Fibroblast of mammary gland (primary cell): ENCODE data around the gene HS3ST3A1.

ENCODE experiments used
- DNase-seq: peaks from one replicate; pipeline ENCODE4 v3.0.0-alpha.2; 2010; ENCODE audit warnings: low read depth
- H3K4me3 ChIP-seq: 2 replicates; pipeline ENCODE4 v1.5.1; 2011; ENCODE audit warnings: low read depth, mild to moderate bottlenecking, low read length, moderate library complexity; ENCODE audit not compliant: control insufficient read depth
- TF ChIP-seq, protein P1 (sequence below): conservative IDR thresholded peaks from 2 replicates; pipeline ENCODE4 v1.5.1; 2011; ENCODE audit warnings: low read depth, low read length, inconsistent platforms; ENCODE audit not compliant: control insufficient read depth, insufficient read depth

Gene HS3ST3A1

GRCh38 chr17:13601776-13602551, at the start of gene HS3ST3A1:
Gene HS3ST3A1, minus strand, starts transcription at chr17:13601929. Its CDS starts 800 bp downstream, at chr17:13601129.
- H3K4me3 ChIP-seq, result peak within 1 kb of the TSS; percentile 90
- TF ChIP-seq, protein P1, sequence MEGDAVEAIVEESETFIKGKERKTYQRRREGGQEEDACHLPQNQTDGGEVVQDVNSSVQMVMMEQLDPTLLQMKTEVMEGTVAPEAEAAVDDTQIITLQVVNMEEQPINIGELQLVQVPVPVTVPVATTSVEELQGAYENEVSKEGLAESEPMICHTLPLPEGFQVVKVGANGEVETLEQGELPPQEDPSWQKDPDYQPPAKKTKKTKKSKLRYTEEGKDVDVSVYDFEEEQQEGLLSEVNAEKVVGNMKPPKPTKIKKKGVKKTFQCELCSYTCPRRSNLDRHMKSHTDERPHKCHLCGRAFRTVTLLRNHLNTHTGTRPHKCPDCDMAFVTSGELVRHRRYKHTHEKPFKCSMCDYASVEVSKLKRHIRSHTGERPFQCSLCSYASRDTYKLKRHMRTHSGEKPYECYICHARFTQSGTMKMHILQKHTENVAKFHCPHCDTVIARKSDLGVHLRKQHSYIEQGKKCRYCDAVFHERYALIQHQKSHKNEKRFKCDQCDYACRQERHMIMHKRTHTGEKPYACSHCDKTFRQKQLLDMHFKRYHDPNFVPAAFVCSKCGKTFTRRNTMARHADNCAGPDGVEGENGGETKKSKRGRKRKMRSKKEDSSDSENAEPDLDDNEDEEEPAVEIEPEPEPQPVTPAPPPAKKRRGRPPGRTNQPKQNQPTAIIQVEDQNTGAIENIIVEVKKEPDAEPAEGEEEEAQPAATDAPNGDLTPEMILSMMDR, result no peak
- peak; percentile 84 for DNase-seq

DNA sequence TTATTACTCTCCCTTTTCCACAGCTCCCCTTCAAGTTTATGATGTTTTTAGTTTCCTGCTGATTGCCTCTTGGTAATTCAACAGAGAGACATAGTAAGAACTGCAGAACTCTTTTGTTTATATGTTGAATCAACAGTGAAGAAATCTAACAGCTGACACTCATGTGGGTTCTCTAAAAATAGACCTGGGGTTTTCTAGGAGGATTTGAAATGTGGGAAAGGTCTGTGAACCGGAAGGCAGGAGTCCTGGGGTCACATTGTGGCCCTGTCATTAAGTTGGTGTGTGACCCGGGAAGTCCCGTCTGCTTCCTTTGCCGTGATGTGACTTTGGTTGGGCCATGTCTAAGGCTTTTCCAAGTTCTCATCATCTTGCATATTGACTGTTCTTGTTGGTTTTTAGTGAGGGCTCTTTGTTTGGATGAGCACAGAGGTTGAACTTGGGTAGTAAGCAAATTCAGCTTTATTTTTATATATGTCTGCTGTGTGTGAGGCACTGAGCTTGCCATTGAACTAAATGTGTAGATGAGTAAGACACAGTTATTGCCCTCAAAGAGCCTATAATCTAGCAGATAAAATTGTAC, 48.5 kb upstream of the HS3ST3A1 start:
- TF ChIP-seq, protein P1, result no peak
- no peak overlapping the region for H3K4me3 ChIP-seq
- DNase-seq, result no peak

GRCh38 chr17:13647543-13648021, 45.9 kb upstream of the HS3ST3A1 start:
- peak; percentile 60 for DNase-seq

GRCh38 chr17:13646969-13647542, 45.3 kb upstream of the HS3ST3A1 start:
- peak; percentile 55 for DNase-seq
- TF ChIP-seq, protein P1, result no peak
- no peak overlapping the region for H3K4me3 ChIP-seq

More at GRCh38 chr17:13647543-13648021, 45.9 kb upstream of the HS3ST3A1 start:
- TF ChIP-seq, protein P1, result peak; percentile 4
- no peak overlapping the region for H3K4me3 ChIP-seq

DNA sequence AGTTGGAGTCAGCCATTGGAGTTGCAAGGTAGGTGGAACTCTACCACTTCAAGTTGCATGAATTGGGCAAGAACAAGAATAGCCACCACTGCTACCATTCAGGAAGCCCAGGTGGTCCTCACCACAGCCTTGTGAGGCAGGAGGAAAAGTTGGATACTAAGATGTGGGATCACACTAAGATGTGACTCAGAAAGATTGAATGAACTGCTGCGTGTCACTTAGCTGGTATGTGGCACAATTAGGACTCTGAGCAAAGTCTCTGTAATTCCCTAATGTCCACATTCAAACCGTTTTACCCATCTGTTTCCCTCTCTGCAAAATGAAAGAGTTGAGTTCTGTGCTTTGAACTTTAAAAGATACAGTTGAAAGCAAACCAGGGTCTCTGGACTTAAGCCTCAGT, 44.7 kb upstream of the HS3ST3A1 start:
- TF ChIP-seq, protein P1, result no peak
- H3K4me3 ChIP-seq, result no peak overlapping the region
- DNase-seq, result peak; percentile 30

DNA sequence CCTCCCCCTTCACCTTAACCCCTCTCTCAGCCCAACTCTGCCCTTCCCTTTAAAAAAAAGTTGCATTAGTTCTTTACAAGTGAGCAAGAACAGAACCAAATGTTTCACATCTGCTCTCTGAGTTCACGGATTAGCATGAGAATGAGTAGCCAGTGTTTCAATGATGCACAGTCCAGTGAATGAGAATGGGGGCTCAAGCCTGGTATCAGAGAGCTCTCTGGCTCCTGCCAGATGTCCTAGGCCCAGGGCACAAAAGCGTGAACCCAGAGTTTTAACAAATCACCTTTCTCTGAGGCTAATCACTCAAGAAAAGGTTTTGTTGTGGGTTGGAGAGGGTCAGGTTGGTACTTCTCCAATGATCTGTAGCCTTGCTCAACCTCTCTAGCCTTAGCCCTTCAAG, 41.5 kb upstream of the HS3ST3A1 start:
- DNase-seq, result no peak
- TF ChIP-seq, protein P1, result no peak
- no peak overlapping the region for H3K4me3 ChIP-seq
